CD4-positive, alpha-beta T cell treated with Interleukin-10 for 1 hour (primary cell): ENCODE results near the gene PCLO.

Source experiments
- DNase-seq: peaks from one replicate; pipeline ENCODE4 v3.0.0-alpha.2; 2020

PCLO gene

DNA sequence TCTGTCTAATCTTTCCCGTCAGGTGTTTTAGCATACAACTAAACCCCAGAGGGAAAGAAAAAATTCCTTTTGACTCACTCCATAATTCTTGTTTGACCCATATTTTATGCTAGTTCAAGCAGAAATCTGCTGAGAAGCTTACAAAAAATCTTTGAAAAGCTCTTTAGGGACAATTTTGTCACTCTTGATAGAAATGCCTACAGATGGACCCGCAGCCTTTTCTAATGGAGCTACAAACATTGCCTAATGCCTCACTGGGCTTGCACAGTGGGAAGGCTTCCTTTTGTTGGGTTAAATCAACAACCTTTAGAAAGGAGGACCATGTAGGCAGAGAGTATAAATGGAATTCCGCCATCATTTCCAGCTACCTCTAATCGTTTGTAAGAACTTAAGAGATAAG is 344.5 kb downstream of the PCLO start:
- DNase-seq: no peak

DNA sequence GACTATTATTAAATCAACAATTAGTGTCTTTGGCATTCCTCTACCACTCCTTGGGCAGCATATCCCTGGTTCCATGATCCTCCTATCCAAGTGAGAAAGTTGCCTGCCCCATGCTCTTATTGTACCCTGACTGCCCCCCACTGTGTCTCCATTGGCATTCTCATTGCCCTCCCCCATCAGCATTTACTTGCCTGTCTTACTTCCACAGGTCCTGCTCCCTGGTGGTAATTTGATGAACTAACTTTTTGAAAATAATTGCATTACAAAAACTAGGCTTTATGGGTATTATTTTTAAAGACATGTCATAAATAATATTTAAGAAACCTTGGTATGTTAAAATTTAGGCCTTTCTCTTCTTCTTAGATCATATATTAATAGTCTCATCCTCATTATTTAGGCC is 346.4 kb downstream of the PCLO start:
- no peak for DNase-seq

DNA sequence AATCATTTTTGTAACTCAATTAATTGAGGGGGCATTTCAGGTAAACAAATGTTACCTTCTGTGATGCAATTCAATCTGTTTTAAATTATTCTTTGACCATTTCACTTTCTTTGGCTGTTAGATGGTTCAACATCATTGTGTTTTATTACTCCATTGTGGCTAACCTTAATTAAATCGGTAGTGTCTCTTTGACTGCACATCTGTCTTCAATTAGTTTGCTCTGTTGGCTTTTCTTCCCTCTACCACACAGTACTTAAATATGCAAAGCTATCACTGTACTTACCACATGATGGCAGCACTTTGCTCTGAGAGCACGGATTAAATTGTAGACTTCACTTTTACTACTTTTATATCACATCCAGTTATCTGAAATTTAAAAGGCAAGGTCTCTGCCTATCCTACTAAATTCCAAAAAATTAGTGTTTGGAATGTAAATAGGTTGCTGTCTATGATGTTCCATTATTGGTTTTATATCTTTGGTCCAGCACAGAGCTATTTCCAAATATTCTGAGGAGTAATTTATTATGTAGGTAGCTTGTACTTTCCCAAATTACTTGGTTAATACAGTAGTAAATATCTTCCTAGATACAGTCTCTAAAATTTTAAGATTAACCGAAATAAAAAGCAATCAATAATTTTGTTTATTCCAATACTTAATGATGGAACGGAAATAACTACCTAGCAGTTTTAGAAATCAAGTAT is 352.0 kb downstream of the PCLO start:
- DNase-seq: no peak

DNA sequence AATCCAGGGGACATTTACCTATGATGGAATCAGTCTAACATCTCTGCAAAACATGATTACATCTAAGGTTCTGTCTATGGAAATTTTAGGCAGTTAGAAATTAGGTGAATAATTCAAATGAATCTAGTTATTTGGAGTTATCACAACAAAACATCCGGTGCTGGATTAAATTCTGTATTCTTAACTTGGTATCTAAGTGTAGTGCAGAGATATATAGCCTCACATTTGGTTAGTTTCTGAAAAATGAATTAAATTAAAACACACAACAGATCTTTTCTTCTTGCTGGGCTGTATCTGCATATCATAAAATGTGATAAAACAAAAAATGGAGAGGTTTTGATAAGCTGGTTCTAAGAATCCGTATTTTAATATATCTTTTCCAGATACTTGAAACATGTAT is 354.1 kb downstream of the PCLO start:
- DNase-seq: no peak

DNA sequence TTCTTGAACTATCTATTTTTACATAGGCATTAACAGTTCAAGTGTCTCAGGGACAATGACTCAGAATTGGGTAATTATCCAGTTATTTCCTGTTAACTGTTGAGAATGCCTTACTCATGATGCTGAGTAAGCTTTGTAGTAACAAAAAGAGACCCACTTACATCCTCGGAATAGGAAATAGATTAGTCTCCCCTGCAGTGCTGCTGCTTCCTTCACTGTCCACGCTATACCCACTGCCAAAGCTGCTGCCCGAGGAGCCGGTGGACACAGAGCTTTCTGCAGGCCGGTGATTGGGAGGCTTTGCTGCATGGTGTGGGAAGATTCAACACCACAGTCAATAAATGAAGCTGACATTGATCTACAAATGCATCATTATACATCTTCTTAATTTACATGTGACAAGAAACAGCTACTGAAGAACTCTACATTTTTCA is 357.1 kb downstream of the PCLO start:
- no peak for DNase-seq

DNA sequence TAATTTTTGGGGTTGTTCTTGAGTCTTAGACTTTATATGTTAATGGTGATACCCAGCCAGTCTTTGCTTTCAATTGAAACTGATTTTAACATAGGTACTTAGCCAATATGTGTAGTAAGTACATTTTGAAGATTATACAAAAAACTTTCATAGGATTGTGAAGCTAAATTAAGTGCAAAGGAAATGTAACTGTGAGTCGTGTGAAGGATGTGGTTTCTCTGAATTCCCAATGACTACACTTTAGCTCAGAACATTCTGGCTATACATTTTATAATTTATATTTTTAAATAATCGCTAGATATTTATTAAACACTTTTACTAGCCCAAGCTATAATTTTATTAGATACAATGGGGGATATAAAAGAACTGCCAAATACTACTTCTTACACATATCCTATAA is 359.3 kb downstream of the PCLO start:
- no peak for DNase-seq

DNA sequence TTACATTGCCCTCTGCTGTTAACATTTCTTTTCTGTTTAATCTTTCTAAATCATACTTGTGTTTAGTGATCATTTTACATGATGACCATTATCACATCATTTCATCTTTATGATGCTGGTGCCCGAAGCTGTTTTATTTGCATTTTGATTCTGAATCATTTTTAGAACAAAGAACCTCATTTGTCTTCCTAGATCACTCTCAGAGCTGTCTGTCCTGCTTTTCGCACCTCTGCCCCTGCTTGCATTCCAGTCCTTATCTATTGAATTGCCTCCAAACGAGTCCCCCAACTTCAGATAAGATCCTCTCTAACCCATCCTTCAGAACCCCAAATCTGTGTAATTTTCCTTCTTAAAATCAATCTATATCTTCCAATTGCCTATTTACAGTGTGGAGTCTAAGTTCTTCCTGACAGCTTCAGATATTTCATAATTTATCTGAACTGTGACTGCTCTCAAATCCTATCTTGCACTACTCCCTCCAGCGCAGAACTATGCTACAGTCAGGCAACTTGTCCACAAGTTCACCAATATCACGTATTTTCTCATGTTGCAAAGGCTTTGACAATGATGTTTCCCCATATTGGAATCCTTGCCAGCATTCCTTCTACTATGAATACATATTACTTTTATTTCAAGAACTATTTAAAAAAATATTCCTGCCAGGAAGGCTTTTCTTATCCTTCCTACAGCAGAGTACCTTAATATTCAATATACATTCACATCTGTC is 372.6 kb downstream of the PCLO start:
- DNase-seq: no peak

DNA sequence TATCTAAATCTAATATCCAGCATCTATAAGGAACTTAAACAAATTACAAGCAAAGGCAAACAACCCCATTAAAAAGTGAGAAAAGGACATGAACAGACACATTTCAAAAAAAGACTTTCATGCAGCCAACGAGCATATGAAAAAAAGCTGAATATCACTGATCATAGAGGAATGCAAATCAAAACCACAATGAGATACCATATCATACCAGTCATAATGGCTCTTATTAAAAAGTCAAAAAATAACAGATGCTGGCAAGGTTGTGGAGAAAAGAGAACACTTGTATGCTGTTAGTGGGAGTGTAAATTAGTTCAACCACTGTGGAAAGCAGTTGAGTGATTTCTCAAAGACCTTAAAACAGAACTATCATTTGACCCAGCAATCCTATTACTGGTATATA is 384.7 kb downstream of the PCLO start:
- DNase-seq: no peak

DNA sequence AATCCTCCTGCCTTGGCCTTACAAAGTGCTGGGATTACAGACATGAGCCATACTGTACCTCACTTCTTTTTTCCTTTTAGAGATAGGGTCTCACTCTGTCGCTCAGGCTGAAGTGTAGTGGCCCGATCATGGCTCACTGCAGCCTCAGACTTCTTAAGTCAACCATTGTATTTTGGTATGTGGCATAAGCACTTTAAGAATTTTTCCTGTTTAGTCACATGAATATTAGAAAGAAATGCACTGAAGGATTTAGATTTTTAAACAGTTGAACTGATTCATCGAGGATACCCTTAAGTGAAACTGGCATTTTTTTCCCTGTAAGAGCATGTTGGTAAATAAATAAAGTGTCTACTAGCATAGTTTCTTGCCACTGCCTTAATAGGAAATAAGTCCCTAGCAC is 399.8 kb downstream of the PCLO start:
- no peak for DNase-seq

DNA sequence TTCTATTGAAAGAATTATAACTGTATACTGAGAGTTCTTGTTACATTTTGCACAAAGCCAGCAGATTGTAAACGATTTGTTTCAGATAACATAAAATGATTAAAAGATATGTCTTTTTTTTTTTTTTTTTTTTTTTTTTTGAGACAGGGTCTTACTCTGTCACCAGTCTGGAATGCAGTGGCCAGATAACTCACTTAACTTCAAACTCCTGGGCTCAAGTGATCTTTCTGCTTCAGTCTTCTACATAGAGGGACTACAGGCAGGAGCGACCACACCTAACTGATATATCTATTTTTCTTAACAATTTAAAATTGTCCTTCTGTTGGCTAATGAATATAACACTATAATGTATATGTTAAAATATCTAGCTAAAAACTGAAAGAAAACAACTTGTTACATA is 401.9 kb downstream of the PCLO start:
- no peak for DNase-seq

DNA sequence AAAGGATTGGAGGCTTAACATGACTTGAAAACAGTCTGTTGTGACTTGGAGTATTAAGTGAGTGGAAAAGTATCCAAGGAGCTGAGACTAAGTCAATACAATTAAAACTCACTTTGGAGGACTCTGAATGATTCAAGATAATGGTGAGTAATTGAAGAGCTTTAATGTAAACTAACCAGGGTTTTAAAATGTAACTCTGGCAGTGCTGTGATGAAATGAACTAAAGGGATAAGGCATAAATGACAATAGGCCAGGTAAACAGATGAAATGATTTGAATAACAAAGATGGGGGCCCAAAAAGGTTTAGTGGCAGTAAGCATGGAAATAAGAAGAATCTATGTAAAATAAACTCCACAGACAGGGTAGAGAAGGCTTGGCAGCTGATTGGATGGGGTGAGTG is 402.6 kb downstream of the PCLO start:
- DNase-seq: no peak

DNA sequence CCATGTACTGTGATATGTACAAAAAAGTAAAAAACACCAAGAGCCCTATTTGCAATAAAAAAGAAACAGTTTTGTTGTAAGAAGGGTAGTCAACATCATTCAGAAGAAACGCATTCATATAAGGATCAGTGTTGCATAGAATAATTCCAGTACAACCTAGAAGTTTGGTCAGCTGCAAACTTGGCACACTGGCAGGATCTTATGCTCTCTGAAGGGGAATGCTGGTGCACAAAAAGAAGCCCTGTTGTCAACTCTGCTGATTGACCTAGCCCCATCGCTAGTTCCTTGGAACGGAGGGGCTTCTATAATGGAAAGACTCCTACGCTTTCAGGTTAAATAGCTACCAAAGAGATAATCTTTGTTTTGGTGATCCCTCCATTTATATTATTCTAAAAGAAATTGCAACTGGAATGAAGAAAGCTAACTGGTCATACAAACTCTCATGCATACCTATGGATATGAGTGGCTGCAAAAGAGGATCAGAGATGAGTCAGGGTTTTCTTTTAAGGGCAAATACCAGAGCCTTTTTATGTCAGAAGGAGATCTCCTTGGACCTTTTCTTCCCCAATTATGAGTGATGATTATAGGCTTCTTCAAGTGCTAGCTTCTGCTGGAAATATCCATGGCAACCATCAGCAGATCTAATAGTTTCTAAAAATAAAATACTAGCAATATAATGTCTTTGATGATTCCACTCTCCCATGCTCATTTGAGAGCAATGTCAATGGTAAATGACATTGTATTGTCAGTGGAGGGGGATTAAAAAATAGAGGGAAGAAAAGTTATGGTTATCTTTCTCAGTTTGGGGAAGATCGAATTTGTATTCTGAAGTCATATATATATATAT is 406.8 kb downstream of the PCLO start:
- DNase-seq: no peak

DNA sequence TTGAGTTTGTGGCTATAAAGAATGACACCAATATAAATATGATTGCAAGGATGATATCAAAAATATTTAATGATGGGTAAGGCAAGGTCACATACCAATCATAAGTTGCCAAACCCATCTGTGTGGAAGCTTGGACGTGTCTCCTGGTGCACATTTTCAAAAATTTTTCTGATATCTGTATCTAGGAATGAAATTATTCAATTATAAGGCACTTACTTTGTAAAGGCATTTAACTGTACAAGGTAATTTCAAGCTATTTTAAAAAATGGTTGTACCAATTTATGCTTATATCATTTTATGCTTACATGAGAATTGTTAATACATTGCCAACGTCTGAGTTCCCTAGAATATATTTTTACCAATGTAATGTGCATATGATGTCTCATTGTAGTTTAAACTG is 412.7 kb downstream of the PCLO start:
- DNase-seq: no peak

DNA sequence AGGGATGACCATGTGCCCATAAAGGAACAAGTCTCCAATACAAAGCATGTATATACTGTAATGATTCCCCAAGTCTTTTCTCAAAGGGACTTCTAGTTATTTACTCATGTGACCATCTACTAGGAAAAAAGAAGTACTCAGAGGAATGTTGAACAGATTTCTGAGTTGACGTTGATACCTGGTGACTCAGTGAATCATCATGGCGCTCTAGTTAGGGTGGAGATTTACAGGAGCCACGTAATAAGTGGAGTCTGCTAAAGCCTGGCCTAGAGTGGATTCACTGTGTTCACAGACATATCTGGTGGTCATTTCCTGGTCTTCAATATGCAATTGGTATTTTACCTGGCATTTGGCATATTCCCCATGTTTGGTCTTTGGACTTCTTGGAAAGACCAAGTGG is 416.9 kb downstream of the PCLO start:
- no peak for DNase-seq

DNA sequence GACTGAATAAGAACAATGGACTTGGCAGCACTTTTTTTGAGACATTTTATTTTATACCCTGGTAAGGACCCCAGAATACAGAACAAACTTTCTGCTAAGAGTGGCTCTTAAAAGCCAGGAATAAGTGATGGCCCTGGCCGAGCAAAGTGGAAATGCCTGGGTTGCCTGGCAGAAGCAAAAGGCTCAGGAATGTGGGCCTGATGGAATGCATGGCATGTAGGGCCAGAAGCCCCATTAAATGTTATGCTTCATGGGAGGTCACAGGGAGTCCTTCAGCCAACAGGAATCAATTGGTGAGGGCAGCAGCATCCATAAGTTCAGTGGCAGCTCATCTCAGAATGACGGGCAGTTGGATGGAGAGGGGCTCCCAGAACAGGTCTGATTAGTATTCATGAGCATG is 417.6 kb downstream of the PCLO start:
- DNase-seq: no peak

DNA sequence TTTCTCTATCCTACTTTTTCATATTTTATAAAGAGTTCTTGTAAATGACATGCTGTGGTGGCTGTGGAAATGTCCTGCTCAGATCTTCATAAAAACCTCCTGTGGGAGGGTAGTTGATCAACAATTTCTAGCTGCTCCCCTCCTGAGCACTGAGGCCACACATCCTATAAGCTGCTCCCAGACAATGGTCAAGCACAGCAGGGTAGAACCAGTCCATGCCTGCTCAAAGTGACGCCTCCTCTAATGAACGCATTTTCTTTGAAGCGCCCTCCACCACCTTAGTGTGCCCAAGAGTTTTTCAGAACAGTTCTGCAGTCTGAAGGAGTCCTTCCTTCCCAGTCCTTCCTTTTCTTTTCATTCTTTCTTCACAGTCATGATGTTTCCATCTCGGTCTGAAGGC is 420.5 kb downstream of the PCLO start:
- DNase-seq: no peak

DNA sequence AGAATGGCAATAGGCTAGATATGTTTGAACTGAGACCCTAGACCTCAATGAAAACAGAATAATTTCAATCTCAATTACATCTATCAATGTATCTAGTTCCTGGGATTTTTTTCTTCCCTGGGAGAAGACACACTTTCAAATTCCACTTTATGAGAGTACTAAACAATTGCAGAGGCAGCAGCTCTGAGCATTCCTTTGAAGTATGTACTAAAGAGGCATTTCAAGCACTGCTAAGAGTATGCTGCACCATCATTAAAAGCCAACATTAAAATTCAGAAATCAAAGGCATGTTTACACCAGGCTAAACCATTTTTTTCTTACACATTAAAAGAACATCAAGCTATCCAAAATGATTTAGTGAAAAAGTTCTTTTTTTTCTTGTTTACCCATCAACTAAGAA is 421.2 kb downstream of the PCLO start:
- no peak for DNase-seq

DNA sequence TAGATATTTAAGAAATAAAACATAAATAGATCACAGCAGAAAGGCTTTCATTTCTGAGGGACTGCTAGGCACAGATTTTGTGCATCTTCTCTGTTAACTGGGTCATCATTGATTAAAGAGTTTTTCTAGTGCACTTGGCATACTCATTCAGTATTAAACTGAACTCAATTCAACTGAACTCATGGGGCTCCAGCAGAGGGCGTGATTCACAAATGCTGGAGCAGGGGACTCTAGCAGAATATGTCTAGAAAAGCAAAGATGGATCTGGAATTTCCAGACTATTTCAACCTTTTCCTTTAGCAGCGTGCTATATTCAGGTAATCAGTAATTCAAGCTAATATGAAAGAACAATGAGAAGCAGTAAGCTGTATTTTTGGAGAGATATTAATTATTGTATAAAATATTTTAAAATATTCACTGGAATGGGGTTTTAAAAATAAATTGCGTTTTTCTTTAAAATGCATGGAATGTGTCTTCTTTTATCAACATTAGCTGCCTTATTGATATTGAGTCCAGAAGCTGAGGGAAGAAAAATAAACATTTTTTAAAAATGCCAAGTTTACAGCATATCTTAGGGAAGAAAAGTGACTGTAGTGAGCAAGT is 422.3 kb downstream of the PCLO start:
- no peak for DNase-seq

DNA sequence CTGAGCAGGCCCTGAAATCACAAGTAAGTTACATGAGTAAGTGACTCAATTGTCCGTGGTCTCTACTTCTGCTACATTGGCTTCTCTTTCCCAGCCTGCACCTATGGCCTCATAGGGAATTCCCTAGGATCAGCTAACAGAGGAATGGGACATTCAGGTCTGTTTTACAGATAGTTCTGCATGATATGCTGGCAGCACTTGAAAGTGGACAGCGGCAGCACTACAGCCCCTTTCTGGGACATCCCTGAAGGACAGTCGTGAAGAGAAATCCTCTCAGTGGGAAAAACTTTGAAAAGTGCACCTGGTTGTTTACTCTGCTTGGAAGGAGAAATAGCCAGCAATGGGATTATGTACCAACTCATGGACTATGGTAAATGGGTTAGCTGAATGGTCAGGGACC is 426.1 kb downstream of the PCLO start:
- DNase-seq: no peak

DNA sequence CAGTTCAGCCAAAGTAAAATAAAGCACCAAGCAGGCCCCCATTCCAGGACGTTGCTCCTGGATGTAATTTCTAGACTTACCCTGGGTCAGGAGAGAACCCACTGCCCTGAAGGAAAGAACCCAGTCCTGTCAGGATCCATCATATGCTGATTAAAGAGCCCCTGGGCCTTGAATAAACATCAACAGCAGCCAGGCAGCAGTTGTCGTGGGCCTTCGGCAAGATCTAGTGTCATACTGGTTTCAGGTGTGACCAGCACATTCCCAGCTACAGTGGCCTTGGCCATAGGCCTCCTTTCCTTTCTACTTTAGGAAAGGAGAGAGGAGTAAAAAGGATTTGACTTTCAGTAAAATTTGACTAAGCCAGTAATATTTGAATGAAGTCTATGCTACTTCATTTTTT is 430.0 kb downstream of the PCLO start:
- DNase-seq: no peak

DNA sequence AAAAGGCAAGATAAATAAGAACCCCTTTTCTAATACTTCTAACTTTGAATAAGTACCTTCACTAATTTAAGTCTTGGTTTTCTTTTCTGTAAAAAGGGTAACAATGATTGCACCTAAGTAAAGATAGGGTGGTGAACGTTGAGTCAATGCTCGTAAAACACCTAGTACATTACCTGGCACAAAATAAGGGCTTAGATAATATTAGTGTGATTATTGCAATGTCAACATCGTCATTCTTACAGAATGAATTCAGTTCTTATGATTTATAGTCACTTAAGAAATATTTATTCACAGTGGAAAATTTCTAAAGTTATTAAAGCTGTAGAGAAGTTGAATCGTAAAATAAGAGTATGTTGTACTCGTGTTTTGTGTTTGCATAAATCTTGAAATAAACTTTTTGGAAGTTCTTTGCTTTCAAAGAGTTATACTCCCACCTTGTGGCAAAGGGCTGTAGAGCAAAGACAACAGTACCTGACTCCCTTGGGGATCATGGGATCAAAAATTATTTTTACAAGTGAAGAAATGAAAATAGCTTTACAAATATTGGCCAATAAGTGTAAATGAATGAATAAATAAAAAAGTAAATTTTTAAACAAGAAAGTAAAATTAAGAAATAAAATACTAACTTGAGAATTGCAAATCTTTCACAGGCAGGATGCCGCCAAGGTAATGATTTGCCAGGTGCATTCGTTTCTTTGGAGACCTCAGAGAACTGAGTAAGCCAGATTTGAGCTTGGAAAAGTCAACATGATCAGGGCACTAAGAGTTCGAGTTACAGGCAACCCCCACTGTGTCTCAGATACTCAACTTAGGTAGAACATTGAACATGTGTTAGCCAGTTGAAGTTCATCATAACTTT is 433.3 kb downstream of the PCLO start:
- peak; percentile 7 for DNase-seq

DNA sequence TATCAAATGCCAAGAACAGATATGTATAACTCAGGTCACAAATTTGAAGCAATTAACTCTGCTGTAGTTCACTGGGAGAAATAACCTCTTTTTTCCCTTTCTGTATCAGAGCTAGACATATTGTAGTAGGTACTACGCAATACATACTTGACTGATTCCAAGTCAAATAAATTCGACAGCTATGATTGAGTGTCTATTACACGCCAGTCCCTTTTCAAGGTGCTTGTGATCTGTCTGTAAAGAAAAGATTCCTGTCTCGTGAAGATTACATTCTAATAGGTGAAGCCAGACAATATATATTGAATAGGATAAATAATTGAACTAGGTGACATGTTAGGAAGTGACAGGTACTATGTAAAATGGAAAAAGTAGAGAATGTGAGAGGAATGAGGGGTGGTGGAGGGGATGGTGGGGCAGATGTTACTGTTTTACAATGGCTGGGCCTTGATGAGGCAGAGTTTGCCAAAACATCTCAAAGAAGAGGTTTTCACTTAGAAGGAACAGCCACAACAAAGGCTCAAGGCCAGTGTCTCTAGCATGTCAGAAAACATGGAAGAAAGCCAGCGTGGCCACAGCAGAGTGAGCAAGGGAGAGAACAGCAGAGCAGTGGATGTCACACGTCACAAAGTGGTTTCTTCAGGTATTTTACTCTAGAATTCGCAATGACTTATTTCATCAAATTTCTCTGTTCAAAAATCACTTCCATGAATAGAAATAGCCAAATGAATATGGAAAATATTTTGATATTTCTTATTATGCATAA is 436.5 kb downstream of the PCLO start:
- no peak for DNase-seq
